Testis (tissue), 5 donors: Measurements from ENCODE around the gene CXCR5. TPM values are rescaled to one million over a fixed set of nuclear protein-coding genes. Genes with fewer than 3 reads are reported as not detected.

ENCODE experiments used
- DNase-seq: peaks from one replicate; pipeline ENCODE4 v3.0.0-alpha.2; 2019
- H3K27ac ChIP-seq, 2 donors: fragments of 200-600 bp; sonication (generic); one replicate each; pipeline ENCODE4 v1.5.1; 2019
- H3K27me3 ChIP-seq: fragments of 200-600 bp; sonication (generic); one replicate; pipeline ENCODE4 v1.5.1; 2019
- H3K36me3 ChIP-seq: fragments of 200-600 bp; sonication (generic); one replicate; pipeline ENCODE4 v1.5.1; 2017; ENCODE audit warnings: low read depth; ENCODE audit errors: missing control alignments
- H3K4me1 ChIP-seq: fragments of 200-600 bp; sonication (generic); one replicate; pipeline ENCODE4 v1.5.1; 2019
- H3K4me3 ChIP-seq, 2 donors: fragments of 200-600 bp; sonication (generic); one replicate each; pipeline ENCODE4 v1.5.1; 2017 to 2019
- H3K9me3 ChIP-seq: fragments of 200-600 bp; sonication (generic); one replicate; pipeline ENCODE4 v1.5.1; 2017
- POLR2A ChIP-seq: fragments of 450-650 bp; IDR thresholded peaks from one replicate; pipeline ENCODE4 v1.6.1; 2017; ENCODE audit warnings: antibody characterized with exemption, mild to moderate bottlenecking, moderate library complexity
- WGBS, 2 donors: methylation state at CpG; one replicate each; pipeline ENCODE4 v1.1.5; 2018; 5-methylcytosine and 5-hydroxymethylcytosine counted together
- intact Hi-C: fragments of 100-400 bp; cut with DNase I; formaldehyde crosslinking; loops from one replicate; pipeline ENCODE4 v1.15.1; 2023; ENCODE audit warnings: low total_unique reads
- long read RNA-seq, 2 donors: transcript quantifications; one replicate each; lab custom pipeline, GENCODE V29; 2026
- polyA plus RNA-seq: library from polyadenylated mRNA; stranded (reverse); fragments of 350-450 nt; fragmentation: Illumina TruSeq; extraction: RNeasy Lipid Tissue Mini Kit (QIAGEN cat#74804); gene quantifications from one replicate; pipeline ENCODE4 v1.2.3, GENCODE V29; 2014; ENCODE audit warnings: low read depth, low replicate concordance; ENCODE audit not compliant: insufficient read depth
- total RNA-seq, 2 donors: library from RNA; depleted of rRNA; stranded (reverse); fragments of >200 nt; gene quantifications; one replicate each; pipeline ENCODE4 v1.2.3, GENCODE V29; 2016
- TF ChIP-seq, protein P1 (sequence below), 3 experiments: fragments of 450-650 bp in 2 of 3; fragments of 200-600 bp in 1 of 3; sonication (generic) in 1 of 3; IDR thresholded peaks; one replicate each; pipeline ENCODE4 v1.5.1; 2016 to 2019; ENCODE audit warnings: antibody characterized with exemption in 3 of 3, mild to moderate bottlenecking in 2 of 3, moderate library complexity in 1 of 3

CXCR5 gene, protein sequence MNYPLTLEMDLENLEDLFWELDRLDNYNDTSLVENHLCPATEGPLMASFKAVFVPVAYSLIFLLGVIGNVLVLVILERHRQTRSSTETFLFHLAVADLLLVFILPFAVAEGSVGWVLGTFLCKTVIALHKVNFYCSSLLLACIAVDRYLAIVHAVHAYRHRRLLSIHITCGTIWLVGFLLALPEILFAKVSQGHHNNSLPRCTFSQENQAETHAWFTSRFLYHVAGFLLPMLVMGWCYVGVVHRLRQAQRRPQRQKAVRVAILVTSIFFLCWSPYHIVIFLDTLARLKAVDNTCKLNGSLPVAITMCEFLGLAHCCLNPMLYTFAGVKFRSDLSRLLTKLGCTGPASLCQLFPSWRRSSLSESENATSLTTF
- total RNA-seq (under 1 TPM in 1 of 2 donors, not detected in 1; 0.06 TPM), polyA plus RNA-seq (0.22 TPM)
- long read RNA-seq, donor 1, partial matches to known transcripts = 32 of 32 reads
- long read RNA-seq, donor 1, other reads (novel, unspliced or antisense) = 0 of 32 reads
- long read RNA-seq, donor 2, partial matches to known transcripts = 25 of 25 reads
- long read RNA-seq, donor 2, other reads (novel, unspliced or antisense) = 0 of 25 reads

DNA sequence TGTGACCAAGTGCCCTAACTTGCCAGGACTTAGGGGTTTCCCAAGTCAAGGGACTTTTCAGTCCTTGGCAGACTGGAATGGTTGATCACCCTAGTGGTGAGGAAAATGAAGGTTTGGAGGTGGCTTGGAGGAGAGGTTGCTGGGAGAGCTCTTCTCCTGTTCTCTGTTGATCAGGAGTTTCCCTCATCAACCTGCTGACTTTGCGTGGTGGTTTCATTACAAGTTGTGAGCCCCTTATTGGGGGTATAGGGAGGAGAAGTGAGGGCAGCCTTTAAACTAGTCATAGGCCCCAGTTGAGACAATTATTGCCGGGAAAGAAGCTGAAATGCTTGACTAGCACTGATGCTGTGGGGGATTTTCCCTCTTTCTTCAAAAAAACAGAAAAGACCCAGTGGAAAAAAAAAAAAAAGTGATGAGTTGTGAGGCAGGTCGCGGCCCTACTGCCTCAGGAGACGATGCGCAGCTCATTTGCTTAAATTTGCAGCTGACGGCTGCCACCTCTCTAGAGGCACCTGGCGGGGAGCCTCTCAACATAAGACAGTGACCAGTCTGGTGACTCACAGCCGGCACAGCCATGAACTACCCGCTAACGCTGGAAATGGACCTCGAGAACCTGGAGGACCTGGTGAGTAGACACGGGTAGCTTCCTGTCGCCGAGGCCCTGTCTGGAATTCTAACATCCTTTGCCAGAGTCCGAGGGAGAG lies at the start of gene CXCR5:
Gene CXCR5, plus strand, starts transcription at position 525 of the 704 bp plus-strand sequence. Its CDS starts 50 bp downstream, at position 575.
- H3K27ac ChIP-seq = no peak within 1 kb of the TSS
- no peak for DNase-seq
- TF ChIP-seq, protein P1, sequence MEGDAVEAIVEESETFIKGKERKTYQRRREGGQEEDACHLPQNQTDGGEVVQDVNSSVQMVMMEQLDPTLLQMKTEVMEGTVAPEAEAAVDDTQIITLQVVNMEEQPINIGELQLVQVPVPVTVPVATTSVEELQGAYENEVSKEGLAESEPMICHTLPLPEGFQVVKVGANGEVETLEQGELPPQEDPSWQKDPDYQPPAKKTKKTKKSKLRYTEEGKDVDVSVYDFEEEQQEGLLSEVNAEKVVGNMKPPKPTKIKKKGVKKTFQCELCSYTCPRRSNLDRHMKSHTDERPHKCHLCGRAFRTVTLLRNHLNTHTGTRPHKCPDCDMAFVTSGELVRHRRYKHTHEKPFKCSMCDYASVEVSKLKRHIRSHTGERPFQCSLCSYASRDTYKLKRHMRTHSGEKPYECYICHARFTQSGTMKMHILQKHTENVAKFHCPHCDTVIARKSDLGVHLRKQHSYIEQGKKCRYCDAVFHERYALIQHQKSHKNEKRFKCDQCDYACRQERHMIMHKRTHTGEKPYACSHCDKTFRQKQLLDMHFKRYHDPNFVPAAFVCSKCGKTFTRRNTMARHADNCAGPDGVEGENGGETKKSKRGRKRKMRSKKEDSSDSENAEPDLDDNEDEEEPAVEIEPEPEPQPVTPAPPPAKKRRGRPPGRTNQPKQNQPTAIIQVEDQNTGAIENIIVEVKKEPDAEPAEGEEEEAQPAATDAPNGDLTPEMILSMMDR (IDR thresholded peaks at IDR 0.05) = no peak
- no peak for TF ChIP-seq POLR2A
- H3K4me3 ChIP-seq = no peak within 1 kb of the TSS
- no peaks in the 10 kb centered on the region for H3K9me3 ChIP-seq
- intact Hi-C loops = no loop called here
- H3K4me1 ChIP-seq = no peaks in the 10 kb centered on the region
- H3K36me3 ChIP-seq = no peaks in the 10 kb centered on the region
- 86 to 89% methylated on average over 12 to 16 of the region's 16 CpGs for WGBS, 2 donors
- H3K27me3 ChIP-seq = no peaks in the 10 kb centered on the region

DNA sequence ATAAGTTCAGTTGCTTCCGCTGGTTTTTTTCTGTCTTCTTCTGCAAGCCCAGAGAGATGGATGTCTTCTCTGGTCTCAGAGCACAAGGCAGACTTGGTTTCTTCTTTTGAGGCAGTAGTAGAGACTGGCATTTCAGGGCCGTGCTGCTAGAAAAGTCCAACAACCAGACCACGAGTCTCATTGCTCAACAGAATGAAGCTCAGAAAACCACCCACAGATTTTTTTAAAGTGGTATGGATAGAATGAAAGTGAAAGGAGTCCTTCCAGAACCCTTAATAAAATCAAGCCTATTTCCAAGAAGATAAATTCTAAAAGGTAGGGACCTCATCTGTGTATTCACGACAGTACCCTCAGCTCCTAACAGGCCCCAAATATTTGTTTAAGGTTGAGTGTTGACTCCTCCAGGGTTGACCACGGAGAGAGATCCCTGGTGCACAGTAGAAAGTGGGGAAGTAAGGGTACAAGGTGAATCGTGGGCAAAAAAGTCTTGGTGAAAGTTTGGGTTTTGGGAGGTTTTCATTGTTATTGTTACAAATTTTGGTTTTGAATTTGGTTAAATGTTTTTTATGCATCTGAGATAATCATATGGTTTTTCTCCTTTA lies 49.2 kb upstream of the CXCR5 start:
- Histone ChIP-seq H3K36me3 (no peaks in the 10 kb centered on the region), H3K4me3 (no peak overlapping the region), H3K9me3 (no peaks in the 10 kb centered on the region), H3K27me3 (no peaks in the 10 kb centered on the region), H3K4me1 (no peaks in the 10 kb centered on the region), H3K27ac (no peak overlapping the region)
- DNase-seq = no peak
- 75 to 80% methylated on average over 6 of the region's 6 CpGs for WGBS, 2 donors
- intact Hi-C loops = no loop called here
- TF ChIP-seq POLR2A = no peak
- TF ChIP-seq, protein P1 (IDR thresholded peaks at IDR 0.05) = no peak

GRCh38 chr11:118837868-118838267 lies 45.8 kb upstream of the CXCR5 start:
- no peak for DNase-seq
- 83 to 89% methylated on average over 8 of the region's 8 CpGs for WGBS, 2 donors
- Histone ChIP-seq H3K36me3 (no peaks in the 10 kb centered on the region), H3K4me3 (no peak overlapping the region), H3K27ac (no peak overlapping the region), H3K9me3 (no peaks in the 10 kb centered on the region), H3K27me3 (no peaks in the 10 kb centered on the region), H3K4me1 (no peaks in the 10 kb centered on the region)
- TF ChIP-seq, protein P1 (IDR thresholded peaks at IDR 0.05) = no peak
- intact Hi-C loops = no loop called here

GRCh38 chr11:118838905-118839553 lies 44.7 kb upstream of the CXCR5 start:
- no peaks in the 10 kb centered on the region for H3K9me3 ChIP-seq
- intact Hi-C loops = no loop called here

More at GRCh38 chr11:118838905-118839553, 44.7 kb upstream of the CXCR5 start:
- no peak overlapping the region for H3K4me3 ChIP-seq
- H3K27ac ChIP-seq = no peak overlapping the region
- no peak for DNase-seq
- TF ChIP-seq, protein P1 (IDR thresholded peaks at IDR 0.05) = no peak
- TF ChIP-seq POLR2A = no peak
- H3K36me3 ChIP-seq = no peaks in the 10 kb centered on the region
- no peaks in the 10 kb centered on the region for H3K4me1 ChIP-seq
- no peaks in the 10 kb centered on the region for H3K27me3 ChIP-seq
- 92 to 94% methylated on average over 4 of the region's 4 CpGs for WGBS, 2 donors
